NCI-H510A (cell line): ENCODE measurements around the gene WDR82.
A peak's percentile ranks its signal among the peaks of the same experiment; 100 is the strongest.

ENCODE experiments used
- DNase-seq: peaks from one replicate; lab custom pipeline; 2025; lab: John Stamatoyannopoulos, UW

WDR82 gene

GRCh38 chr3:52237006-52237656 lies 41.3 kb downstream of the WDR82 start:
- no peak for DNase-seq

DNA sequence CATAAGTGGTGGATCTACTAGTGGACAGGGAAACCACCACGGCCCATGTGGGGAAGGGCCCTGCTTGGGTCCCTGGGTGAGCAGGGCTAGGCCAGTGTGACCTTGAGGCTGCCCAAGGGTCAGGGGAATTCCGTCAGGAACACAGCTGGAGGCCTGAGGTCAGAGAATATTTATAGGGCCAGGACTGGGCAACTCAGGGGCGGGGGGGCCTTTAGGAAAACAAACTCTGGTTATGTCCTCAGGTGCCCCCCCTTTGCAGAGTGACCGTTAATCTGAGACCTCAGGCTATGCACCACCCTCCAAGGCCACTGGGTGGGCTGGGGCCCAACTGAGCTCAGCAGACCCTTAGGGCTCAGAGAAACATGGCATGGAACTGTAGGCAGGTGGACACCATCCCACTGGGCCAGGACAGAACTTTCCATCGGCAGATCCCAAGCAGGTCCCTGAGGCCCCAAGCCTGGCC lies 42.0 kb downstream of the WDR82 start:
- DNase-seq, result no peak

GRCh38 chr3:52234516-52235447 lies 43.7 kb downstream of the WDR82 start:
- DNase-seq, result no peak

GRCh38 chr3:52233968-52234367 lies 44.5 kb downstream of the WDR82 start:
- DNase-seq, result no peak

GRCh38 chr3:52233108-52233591 lies 45.3 kb downstream of the WDR82 start:
- DNase-seq, result no peak

DNA sequence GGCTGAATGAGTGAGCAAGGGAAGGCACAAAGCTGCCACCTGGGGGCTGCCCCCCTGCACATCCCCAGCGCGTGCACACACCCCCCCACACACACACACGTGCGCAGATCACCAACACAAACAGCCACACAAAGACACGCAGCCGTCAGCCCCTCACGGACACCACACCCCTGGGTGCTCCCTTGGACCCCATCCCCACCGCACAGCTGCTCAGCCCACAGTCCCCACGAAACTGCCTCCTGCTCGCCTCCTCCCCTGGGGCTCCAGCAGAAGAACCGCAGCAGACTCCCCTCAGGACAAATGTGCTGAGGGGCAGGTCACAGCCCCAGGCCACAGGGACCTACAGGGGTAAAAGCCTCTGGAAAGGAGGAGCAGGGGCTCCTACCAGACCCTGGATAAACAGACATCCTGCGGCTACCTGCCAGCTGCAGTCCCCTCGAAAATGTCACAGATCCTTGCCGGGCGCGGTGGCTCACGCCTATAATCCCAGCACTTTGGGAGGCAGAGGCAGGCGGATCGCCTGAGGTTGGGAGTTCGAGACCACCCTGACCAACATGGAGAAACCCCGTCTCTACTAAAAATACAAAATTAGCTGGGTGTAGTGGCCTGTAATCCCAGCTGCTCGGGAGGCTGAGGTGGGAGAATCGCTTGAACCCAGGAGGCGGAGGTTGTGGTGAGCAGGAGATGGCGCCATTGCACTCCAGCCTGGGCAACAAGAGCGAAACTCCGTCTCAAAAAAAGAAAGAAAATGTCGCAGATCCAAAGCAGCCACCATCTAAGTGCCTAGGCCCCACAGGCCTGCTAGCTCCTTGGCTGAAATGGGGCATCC lies 46.0 kb downstream of the WDR82 start:
- DNase-seq, result no peak

DNA sequence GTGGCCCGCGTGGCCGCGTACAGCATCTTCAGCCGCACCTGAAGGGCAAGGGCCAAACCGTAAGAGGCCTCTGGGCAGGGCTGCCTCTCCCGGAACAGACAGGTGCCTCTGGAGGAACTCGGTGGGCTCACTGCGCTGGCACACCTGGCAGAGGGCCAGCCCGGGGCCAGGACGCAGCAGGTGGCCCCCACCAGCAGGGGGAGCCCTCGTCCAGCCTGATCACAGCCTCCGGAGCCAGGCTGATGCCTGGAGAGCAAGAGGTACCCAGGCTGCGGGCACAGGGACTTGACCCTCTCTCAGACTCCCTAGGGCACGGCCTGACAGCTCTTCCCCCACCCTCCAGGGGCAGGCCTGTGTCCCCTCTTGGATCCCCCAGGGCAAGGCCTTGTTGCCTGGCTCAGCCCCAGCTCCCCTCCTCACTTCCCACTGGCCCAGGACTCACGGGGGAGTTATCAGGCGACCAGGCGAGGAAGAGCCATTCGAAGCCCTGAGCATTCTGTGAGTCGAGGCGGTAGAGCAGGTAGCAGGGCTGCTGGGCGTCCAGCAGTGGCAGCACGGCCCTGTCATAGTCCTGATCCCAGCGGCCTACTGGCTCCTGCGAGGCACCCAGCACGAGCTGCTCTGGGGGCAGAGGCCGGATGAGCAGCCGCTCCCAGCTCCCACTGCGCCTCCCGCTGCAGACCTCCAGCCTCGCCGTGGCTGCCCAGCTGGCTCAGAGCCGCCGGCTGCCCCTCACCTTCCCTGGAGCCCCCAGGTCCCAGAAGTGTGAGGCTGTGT lies 46.8 kb downstream of the WDR82 start:
- DNase-seq, result no peak

GRCh38 chr3:52230889-52231499 lies 47.5 kb downstream of the WDR82 start:
- no peak for DNase-seq

DNA sequence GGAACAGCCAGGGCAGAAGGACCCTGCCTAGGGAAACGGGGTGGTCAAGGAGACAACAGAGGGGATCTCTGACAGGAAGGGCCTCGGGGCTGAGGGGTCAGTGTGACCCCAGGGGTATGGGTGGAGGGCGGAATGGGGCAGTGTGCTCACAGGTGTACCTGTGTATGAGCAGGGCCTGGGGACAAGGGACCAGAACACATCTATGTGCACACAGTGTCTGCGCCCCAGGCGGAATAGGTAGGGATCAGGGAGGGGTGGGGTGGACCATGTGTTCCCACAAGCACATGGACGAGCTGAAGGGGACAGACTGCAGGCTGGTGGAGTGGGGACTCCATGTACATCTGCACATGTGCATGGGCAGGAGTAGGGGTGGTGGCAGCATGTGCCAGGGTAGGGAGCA lies 48.0 kb downstream of the WDR82 start:
- DNase-seq, result no peak

DNA sequence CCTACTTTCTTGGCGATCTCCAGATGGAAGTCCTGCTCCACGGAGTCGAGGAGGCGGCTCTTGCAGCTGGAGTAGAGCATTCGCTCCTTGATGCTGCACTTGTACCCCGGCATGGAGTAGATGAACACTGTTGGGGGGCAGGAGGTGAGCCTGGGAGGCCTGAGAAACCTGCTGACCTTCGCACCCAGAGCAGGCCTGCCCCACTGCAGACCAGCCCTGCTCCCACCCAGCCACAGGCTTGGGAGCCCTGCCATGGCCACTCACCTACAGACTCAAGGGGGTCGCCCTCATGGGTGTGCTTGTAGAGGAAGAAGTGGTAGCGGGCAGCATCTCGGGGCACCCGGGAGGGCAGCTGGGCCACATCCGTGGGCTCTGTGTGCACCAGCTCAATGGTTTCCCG lies 48.8 kb downstream of the WDR82 start:
- no peak for DNase-seq

DNA sequence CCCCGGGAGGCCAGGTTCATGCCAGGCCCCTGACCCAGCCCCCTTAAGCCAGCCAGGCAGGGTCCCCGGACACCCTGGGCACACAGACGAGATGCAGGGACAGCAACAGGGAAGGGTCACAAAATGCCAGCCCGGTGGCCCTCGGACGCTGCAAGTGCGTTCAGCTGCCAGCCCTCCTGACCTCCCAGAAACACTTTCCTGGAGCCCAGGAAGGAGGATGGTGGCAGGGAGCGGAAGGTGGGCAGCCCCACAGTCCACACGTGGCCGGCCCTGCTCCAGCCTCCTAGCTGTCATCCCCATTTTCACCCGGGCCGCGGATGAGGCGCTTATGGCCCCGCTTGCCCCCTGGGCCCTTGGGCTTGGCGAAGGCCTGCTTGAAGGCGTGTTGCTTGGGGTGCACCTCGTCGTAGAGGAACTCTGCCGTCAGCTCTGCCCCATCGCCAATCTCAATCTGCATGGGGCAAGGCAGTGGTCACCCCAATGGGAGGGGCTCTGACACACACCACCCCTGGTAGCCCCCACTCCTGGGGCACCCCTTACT lies 49.6 kb downstream of the WDR82 start:
- DNase-seq, result no peak

DNA sequence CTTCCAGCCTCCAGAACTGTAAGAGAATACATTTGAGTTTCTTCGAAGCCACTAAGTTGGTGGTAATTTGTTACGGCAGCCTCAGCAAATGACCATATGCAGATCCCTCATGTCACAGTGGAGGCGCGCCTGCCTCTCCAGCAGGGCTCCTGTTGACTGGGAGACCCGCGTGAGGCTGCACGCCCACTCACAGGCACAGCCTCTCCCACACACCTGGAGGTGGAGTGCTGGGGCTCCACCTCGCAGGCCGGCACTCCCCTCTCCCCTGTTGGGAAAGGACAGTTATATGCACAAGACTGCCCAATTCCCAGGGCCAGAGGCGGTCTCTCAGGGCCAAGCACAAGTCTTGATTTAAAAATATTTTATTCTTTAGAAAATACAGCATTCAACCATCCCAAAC lies 50.2 kb downstream of the WDR82 start:
- DNase-seq, result no peak

- no peak for DNase-seq
Observed at GRCh38 chr3:52227766-52228165, 50.7 kb downstream of the WDR82 start.

DNA sequence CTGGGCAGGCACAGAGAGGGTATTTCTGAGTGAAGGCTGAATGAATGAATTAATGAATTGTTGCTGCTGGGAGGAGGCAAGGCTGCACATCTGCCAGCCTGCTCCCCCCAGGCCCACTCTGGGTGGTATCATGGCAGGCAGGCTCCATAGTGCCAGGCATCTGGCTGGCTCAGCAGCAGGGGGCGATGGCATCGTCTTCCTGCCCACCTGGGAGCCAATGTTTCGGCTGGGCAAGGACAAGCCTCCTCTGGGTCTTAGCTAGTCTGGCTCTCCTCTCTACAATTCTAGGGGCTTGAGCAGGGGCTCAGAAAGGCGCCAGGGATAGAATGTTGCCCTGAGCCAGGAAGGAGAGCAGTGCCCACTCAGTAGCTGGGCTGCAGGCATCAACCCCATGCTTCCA lies 51.3 kb downstream of the WDR82 start:
- no peak for DNase-seq

GRCh38 chr3:52226229-52226817 lies 52.1 kb downstream of the WDR82 start:
- no peak for DNase-seq

DNA sequence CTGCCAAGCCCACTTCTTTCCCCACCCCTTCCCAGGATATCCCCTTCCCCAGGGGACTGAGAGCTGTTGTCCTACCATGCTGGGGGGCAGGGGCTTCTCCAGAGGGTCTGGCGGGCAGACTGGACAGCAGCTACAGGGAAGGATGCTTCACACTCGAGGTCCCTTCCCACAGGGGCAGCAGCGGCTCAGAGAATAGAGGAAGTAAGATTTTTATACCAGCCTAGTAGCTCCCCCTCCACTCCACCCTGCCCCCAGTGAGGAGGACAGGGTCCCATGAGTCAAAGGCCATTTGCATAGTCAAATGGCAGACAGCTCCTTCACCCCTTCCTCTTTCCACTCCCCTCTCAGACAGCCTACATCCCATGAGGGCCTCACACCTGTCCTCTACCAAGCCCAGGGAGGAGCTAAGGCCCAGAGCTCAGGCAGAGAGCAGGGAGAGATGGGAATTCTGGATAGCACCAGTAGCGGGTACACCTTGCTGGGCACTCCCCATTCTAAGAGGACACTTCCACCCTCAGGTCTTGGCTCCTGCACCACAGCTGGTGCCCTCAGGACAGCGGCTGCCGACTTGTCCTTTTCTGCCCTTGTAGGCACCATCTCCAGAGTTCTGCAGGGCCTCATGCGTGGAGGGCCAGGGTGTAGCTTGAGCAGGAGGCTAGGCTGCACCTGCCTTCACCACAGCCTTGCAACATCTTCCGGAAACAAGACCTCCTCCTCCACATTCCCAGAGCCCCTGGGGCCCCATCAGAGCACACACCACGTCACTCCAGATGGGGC lies 52.8 kb downstream of the WDR82 start, which contains the start of gene TLR9:
TLR9 (minus strand) TSS at position 194 of the 777 bp plus-strand sequence; CDS start at position 78, 116 bp downstream.
- DNase-seq, result peak; percentile 64

- no peak for DNase-seq
Observed at GRCh38 chr3:52223449-52224408, 54.7 kb downstream of the WDR82 start.
